ENCODE results near the gene SLC6A11.

The SLC6A11 gene

GRCh38 chr3:10957976-10958749 is 142.1 kb downstream of the SLC6A11 start:
- DNase-seq (ENCODE audit: insufficient read length, low spot score), result no peak
- FAIRE-seq, result no peak
- TF ChIP-seq CTCF (IDR thresholded peaks at IDR 0.05; ENCODE audit: insufficient read depth, missing control alignments), result no peak

DNA sequence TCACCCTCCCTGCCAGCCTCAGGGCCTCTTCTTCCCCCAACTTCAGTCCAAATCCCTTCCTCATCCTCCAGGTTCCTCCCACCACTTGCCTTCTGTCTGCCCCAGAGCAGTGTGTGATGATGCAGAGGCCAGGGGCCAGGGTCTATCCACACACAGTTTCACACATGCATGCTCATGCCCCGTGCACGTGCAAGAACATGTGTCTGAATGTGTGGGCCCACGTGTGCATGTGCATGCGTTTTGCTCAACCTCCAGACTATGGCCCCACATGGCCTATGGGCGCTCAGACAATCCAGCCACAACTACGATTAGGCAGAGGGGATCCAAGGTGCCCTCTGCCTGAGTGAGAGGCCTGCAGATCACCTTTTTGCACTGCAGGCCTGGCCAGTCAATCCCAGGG is 144.2 kb downstream of the SLC6A11 start:
- FAIRE-seq, result no peak
- no peak for DNase-seq (ENCODE audit: insufficient read length, low spot score)
- no peak for TF ChIP-seq CTCF (IDR thresholded peaks at IDR 0.05; ENCODE audit: insufficient read depth, missing control alignments)

DNA sequence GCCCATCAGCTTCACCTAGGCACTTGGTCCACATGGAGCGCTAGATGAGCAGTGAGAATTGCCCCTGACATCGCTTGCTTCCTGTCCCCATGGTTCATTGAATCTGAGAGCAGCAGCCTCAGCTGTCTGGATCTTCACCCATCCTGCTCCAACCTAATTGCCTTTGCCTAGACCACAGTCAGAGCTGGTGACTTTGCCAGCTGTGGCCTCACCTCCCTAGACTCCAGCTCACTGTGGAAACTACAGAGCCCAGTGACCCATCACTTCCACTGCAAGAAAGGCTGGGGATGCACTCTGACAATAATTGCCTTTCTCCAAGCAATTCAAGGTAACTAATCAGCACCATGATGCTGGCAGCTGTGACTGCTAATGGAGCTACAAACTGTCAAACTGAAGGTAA is 145.9 kb downstream of the SLC6A11 start:
- TF ChIP-seq CTCF (IDR thresholded peaks at IDR 0.05; ENCODE audit: insufficient read depth, missing control alignments), result no peak
- FAIRE-seq (no peak), DNase-seq (ENCODE audit: insufficient read length, low spot score) (no peak)

- no peak for FAIRE-seq
- DNase-seq (ENCODE audit: insufficient read length, low spot score), result no peak
- TF ChIP-seq CTCF (IDR thresholded peaks at IDR 0.05; ENCODE audit: insufficient read depth, missing control alignments), result no peak
Measured at GRCh38 chr3:10962481-10963036, 146.5 kb downstream of the SLC6A11 start.

GRCh38 chr3:10964537-10965167 is 148.6 kb downstream of the SLC6A11 start:
- FAIRE-seq (no peak), DNase-seq (ENCODE audit: insufficient read length, low spot score) (no peak)
- no peak for TF ChIP-seq CTCF (IDR thresholded peaks at IDR 0.05; ENCODE audit: insufficient read depth, missing control alignments)

DNA sequence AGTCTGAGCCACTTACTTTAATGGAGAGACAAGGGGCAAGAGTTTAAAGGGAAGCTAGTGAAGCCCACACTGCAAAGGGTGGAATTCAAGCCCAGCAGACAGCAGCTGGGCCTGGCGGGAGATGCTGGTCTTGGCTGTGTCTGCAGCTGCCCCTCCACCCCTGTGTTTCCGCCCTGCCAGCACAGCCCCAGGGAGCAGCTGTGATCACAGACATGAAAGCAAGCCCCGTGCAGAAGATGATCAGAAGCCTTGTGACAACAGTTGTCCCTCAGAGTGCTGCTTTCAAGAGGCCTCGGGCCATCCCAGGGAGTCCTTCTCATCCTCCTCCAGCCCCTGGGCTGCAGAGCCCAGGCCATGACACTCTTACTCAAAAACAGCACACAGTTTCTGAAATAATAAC is 152.4 kb downstream of the SLC6A11 start:
- no peak for FAIRE-seq
- TF ChIP-seq CTCF (IDR thresholded peaks at IDR 0.05; ENCODE audit: insufficient read depth, missing control alignments), result no peak
- no peak for DNase-seq (ENCODE audit: insufficient read length, low spot score)

Measured in D721Med (cell line).